ENCODE measurements around the gene NEK11. TPM values are rescaled to one million over a fixed set of nuclear protein-coding genes. Genes with fewer than 3 reads are reported as not detected.
"Not testable (repeated sequence)": the region's sequence is repeated elsewhere in the genome, so short reads cannot be mapped to it uniquely, and the experiment has no call there.

The NEK11 gene
- total RNA-seq, 4 donors from 2014 or later = 1.6 to 8.5 (median 3.4) TPM

DNA sequence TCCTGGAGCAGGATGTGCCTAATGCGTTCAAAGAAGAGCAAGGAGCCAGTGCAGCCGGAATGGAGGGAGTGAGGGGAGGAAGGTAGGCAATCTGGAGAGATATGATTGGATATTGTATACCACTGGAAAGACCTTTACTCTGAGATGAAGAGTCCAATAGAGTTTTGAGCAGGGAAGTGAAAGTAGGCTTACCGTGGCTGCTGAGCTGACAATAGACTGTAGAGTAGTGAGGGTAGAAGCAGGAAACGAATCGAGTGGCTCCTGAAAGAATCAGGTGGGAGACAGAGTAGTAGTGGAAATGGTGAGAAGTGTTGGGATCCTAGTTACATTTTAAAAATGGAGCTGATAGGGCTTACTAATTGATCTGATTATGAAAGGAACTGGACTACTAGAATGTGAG lies 303.1 kb downstream of the NEK11 start:
- WGBS, 2 donors = 87 to 91% methylated on average over 5 of the region's 5 CpGs
- Histone ChIP-seq H3K4me1 (no peaks in the 10 kb centered on the region), H3K27me3 (no peaks in the 10 kb centered on the region), H3K27ac (no peak overlapping the region), H3K9me3 (no peaks in the 10 kb centered on the region), H3K36me3 (no peaks in the 10 kb centered on the region), H3K4me3 (no peak overlapping the region)
- DNase-seq = no peak
- TF ChIP-seq, protein P1, sequence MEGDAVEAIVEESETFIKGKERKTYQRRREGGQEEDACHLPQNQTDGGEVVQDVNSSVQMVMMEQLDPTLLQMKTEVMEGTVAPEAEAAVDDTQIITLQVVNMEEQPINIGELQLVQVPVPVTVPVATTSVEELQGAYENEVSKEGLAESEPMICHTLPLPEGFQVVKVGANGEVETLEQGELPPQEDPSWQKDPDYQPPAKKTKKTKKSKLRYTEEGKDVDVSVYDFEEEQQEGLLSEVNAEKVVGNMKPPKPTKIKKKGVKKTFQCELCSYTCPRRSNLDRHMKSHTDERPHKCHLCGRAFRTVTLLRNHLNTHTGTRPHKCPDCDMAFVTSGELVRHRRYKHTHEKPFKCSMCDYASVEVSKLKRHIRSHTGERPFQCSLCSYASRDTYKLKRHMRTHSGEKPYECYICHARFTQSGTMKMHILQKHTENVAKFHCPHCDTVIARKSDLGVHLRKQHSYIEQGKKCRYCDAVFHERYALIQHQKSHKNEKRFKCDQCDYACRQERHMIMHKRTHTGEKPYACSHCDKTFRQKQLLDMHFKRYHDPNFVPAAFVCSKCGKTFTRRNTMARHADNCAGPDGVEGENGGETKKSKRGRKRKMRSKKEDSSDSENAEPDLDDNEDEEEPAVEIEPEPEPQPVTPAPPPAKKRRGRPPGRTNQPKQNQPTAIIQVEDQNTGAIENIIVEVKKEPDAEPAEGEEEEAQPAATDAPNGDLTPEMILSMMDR (IDR thresholded peaks at IDR 0.05) = no peak
- no peak for TF ChIP-seq POLR2A (IDR thresholded peaks at IDR 0.05)
- intact Hi-C loops (cut with DNase I) = no loop called here

- H3K4me3 ChIP-seq; H3K4me1 ChIP-seq; DNase-seq; H3K27ac ChIP-seq; H3K36me3 ChIP-seq; H3K27me3 ChIP-seq; H3K9me3 ChIP-seq; intact Hi-C loops (cut with DNase I): not testable (repeated sequence)
- WGBS, 2 donors = 86 to 93% methylated on average over 15 of the region's 27 CpGs
Measured at GRCh38 chr3:131331456-131332085, 304.9 kb downstream of the NEK11 start.

DNA sequence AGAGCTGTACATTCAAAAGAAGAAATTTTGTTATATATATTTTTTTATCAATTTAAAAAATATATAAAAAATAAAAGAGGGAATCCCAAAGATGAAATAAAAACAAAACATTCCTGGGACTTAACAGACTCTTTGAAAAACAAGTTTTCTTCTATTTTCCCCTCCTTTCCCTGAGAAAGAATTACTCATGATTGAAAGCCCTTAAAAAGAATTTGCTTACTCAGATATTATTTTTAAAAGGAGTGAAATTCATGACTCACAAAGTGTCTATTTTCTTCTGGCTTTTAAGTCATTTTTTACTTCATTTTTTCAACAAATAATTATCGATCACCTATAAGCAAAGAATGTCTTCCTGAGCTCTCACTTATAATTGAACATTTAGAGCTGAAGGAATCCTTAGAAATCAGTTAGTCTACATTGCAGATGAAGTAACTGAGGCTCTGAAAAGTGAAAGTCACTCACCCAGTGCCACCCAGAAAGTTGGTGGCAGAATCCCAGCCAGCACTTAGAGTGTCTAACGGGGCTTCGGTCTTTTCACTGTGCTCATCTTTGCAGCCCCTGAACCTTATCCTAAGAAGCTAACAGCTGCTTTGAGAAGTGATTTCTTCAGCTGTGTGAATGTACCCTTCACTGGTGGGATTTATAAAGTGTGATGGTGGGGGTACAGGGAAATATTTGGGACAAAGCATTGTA lies 312.4 kb downstream of the NEK11 start:
- 70 to 80% methylated on average over 3 of the region's 3 CpGs for whole genome bisulfite sequencing, 2 donors
- intact Hi-C loops (cut with DNase I) = no loop called here
- no peaks in the 10 kb centered on the region for H3K36me3 ChIP-seq
- no peak for TF ChIP-seq POLR2A (IDR thresholded peaks at IDR 0.05)
- TF ChIP-seq, protein P1 (IDR thresholded peaks at IDR 0.05) = no peak
- H3K27me3 ChIP-seq = peaks cover 0 to 7% (median 0%) of the 10 kb centered on the region in 4 donors
- no peak overlapping the region for H3K4me3 ChIP-seq
- no peaks in the 10 kb centered on the region for H3K4me1 ChIP-seq
- no peak for DNase-seq
- no peak overlapping the region for H3K27ac ChIP-seq
- H3K9me3 ChIP-seq = peaks cover 0 to 8% (median 5%) of the 10 kb centered on the region in 3 donors

DNA sequence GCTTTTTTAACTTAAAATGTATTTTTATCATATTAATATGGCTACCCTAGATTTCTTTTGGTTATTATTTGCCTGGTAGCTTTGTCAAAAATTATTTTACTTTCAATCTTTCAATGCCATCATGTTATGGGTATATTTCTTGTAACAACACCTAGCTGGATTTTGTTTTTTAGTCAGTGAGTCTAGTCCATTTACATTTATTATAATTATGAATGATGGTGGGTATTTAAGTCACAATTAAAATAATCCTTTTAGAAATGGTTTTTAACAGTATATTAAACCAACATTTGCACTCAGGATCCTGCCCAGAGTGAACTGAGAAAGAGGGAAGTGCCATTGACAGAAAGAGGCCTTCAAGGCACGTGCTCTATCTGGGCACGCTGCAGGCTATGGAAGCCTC lies 315.1 kb downstream of the NEK11 start:
- Histone ChIP-seq H3K27ac (no peak overlapping the region), H3K36me3 (no peaks in the 10 kb centered on the region), H3K27me3 (peaks cover 0 to 19% (median 0%) of the 10 kb centered on the region in 4 donors), H3K4me3 (no peak overlapping the region), H3K4me1 (no peaks in the 10 kb centered on the region), H3K9me3 (peaks cover 0 to 8% (median 5%) of the 10 kb centered on the region in 3 donors)
- WGBS, 2 donors = 90 to 93% methylated on average over 2 of the region's 2 CpGs
- intact Hi-C loops (cut with DNase I) = no loop called here
- no peak for DNase-seq
- no peak for TF ChIP-seq POLR2A (IDR thresholded peaks at IDR 0.05)
- TF ChIP-seq, protein P1 (IDR thresholded peaks at IDR 0.05) = no peak

- Histone ChIP-seq H3K4me1 (peaks cover 0 to 8% (median 0%) of the 10 kb centered on the region in 3 donors), H3K36me3 (no peaks in the 10 kb centered on the region), H3K9me3 (peaks cover 0 to under 1% (median 0%) of the 10 kb centered on the region in 3 donors), H3K27ac (no peak overlapping the region), H3K4me3 (no peak overlapping the region), H3K27me3 (peaks cover 0 to 54% (median 0%) of the 10 kb centered on the region in 4 donors)
- TF ChIP-seq POLR2A (IDR thresholded peaks at IDR 0.05) = no peak
- TF ChIP-seq, protein P1 (IDR thresholded peaks at IDR 0.05) = no peak
- DNase-seq = no peak
- intact Hi-C loops (cut with DNase I) = no loop called here
- WGBS, 2 donors = 81 to 83% methylated on average over 2 of the region's 2 CpGs
Measured at GRCh38 chr3:131348911-131349310, 322.2 kb downstream of the NEK11 start.
